ENCODE measurements around the gene USE1.
A peak's percentile ranks its signal among the peaks of the same experiment; 100 is the strongest.

Gene USE1

GRCh38 chr19:17226002-17226933 is 11.1 kb downstream of the USE1 start, which contains the start of gene OCEL1:
OCEL1 (plus strand) TSS chr19:17226226; CDS start chr19:17226248, 22 bp downstream.
- no peaks in the 10 kb centered on the region for H3K79me2 ChIP-seq (ENCODE audit: insufficient read depth, low read length)

DNA sequence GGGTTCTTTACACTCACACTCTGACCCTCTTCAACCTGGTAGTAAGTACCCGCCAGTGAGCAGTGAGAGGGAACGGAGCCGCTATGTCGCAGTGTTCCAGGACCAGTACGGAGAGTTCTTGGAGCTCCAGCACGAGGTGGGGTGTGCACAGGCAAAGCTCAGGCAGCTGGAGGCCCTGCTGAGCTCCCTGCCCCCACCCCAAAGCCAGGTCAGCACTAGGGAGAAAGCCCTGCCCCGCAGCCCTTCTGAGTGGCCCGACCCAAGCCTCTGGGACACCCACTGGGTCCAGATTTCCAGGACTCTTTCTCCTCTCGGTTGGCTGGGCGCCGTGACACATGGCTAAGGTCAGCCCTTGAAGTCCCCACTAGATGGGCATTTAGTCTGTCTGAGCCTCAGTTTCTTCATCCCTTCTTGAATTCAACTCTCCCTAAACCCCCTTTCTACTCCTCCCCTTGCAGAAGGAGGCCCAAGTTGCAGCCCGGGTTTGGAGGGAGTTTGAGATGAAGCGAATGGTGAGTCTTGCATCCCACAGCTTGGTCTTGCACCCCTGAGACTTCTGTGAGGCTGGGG is 12.7 kb downstream of the USE1 start:
- H2AFZ ChIP-seq (ENCODE audit: low read length), result no peak overlapping the region
- peaks cover 6% of the 10 kb centered on the region for H3K4me1 ChIP-seq (ENCODE audit: insufficient read depth, low read length, poor library complexity, severe bottlenecking)
- H3K27me3 ChIP-seq (ENCODE audit: insufficient read depth, low read length, poor library complexity, severe bottlenecking), result no peaks in the 10 kb centered on the region
- H4K20me1 ChIP-seq (ENCODE audit: insufficient read depth, low read length, poor library complexity, severe bottlenecking), result peaks cover 3% of the 10 kb centered on the region
- no peak overlapping the region for H3K4me2 ChIP-seq (ENCODE audit: low read depth, low read length, poor library complexity, severe bottlenecking)
- H3F3A ChIP-seq (ENCODE audit: low read depth), result no peaks in the 10 kb centered on the region
- H3K9me2 ChIP-seq (replicated peaks; ENCODE audit: low read depth, low read length), result no peaks in the 10 kb centered on the region
- H3K36me3 ChIP-seq (ENCODE audit: insufficient read depth, low read length), result peaks cover 6% of the 10 kb centered on the region; the same call in 1 of the 2 replicates
- no peak overlapping the region for H3K9ac ChIP-seq (ENCODE audit: low read depth, low read length, poor library complexity, severe bottlenecking)
- H3K9me3 ChIP-seq (ENCODE audit: insufficient read depth, low read depth, low read length), result no peaks in the 10 kb centered on the region
- no peak for TF ChIP-seq CTCF (conservative IDR thresholded peaks at IDR 0.05; ENCODE audit: low read length)
- no peak for TF ChIP-seq EZH2phosphoT487 (IDR thresholded peaks at IDR 0.05; ENCODE audit: borderline replicate concordance)
- no peak overlapping the region for H3K4me3 ChIP-seq (ENCODE audit: low read length, poor library complexity, severe bottlenecking)
- 0 out of 2 replicates have a peak, but pooled peaks cover 6% of the 10 kb centered on the region for H3K79me2 ChIP-seq (ENCODE audit: insufficient read depth, low read length)

More at GRCh38 chr19:17226002-17226933, 11.1 kb downstream of the USE1 start, which contains the start of gene OCEL1:
- Histone ChIP-seq H3K4me1 (ENCODE audit: insufficient read depth, low read length, poor library complexity, severe bottlenecking) (peaks cover 6% of the 10 kb centered on the region), H2AFZ (ENCODE audit: low read length) (peak within 1 kb of the TSS; percentile 88), H3K27me3 (ENCODE audit: insufficient read depth, low read length, poor library complexity, severe bottlenecking) (no peaks in the 10 kb centered on the region), H4K20me1 (ENCODE audit: insufficient read depth, low read length, poor library complexity, severe bottlenecking) (no peaks in the 10 kb centered on the region), H3K9ac (ENCODE audit: low read depth, low read length, poor library complexity, severe bottlenecking) (peak within 1 kb of the TSS; percentile 82), H3F3A (ENCODE audit: low read depth) (no peaks in the 10 kb centered on the region), H3K9me2 (replicated peaks; ENCODE audit: low read depth, low read length) (no peaks in the 10 kb centered on the region), H3K4me2 (ENCODE audit: low read depth, low read length, poor library complexity, severe bottlenecking) (peak within 1 kb of the TSS; percentile 94), H3K9me3 (ENCODE audit: insufficient read depth, low read depth, low read length) (no peaks in the 10 kb centered on the region), H3K36me3 (ENCODE audit: insufficient read depth, low read length) (no peaks in the 10 kb centered on the region), H3K4me3 (ENCODE audit: low read length, poor library complexity, severe bottlenecking) (peak within 1 kb of the TSS; percentile 79)
- no peak for TF ChIP-seq CTCF (conservative IDR thresholded peaks at IDR 0.05; ENCODE audit: low read length)

DNA sequence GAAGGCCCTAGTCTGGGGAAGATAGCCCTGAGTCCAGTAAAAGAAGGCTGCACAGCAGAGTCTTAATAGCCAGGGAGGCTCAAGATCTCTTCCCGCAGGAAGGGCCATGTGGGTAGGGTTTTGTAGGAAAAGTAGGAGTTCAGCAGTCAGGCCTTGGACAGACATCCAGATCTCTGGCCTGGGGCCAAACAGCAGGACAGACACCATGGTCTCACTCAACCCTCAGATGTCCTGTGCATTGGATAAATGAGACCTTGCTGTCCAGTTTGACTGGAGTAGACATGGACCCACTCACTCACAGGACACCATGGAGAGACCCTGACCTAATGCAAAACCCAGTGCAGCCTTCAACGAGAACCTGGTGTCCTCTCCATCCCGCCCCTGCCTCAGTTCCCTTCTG is 14.7 kb downstream of the USE1 start:
- Histone ChIP-seq H3F3A (ENCODE audit: low read depth) (no peaks in the 10 kb centered on the region), H3K9me2 (replicated peaks; ENCODE audit: low read depth, low read length) (no peaks in the 10 kb centered on the region), H3K4me3 (ENCODE audit: low read length, poor library complexity, severe bottlenecking) (no peak overlapping the region), H3K79me2 (ENCODE audit: insufficient read depth, low read length) (peaks cover 17% of the 10 kb centered on the region), H3K27me3 (ENCODE audit: insufficient read depth, low read length, poor library complexity, severe bottlenecking) (no peaks in the 10 kb centered on the region), H3K36me3 (ENCODE audit: insufficient read depth, low read length) (peaks cover 11% of the 10 kb centered on the region; the same call in 1 of the 2 replicates), H4K20me1 (ENCODE audit: insufficient read depth, low read length, poor library complexity, severe bottlenecking) (peaks cover 7% of the 10 kb centered on the region), H3K9me3 (ENCODE audit: insufficient read depth, low read depth, low read length) (no peaks in the 10 kb centered on the region), H2AFZ (ENCODE audit: low read length) (no peak overlapping the region), H3K4me2 (ENCODE audit: low read depth, low read length, poor library complexity, severe bottlenecking) (no peak overlapping the region), H3K9ac (ENCODE audit: low read depth, low read length, poor library complexity, severe bottlenecking) (no peak overlapping the region), H3K4me1 (ENCODE audit: insufficient read depth, low read length, poor library complexity, severe bottlenecking) (peaks cover 12% of the 10 kb centered on the region)
- no peak for TF ChIP-seq CTCF (conservative IDR thresholded peaks at IDR 0.05; ENCODE audit: low read length)
- no peak for TF ChIP-seq EZH2phosphoT487 (IDR thresholded peaks at IDR 0.05; ENCODE audit: borderline replicate concordance)
